Heart right ventricle (tissue), 16 donors: ENCODE results near the gene LPP. TPM values are rescaled to one million over a fixed set of nuclear protein-coding genes. Genes with fewer than 3 reads are reported as not detected.
A peak's percentile ranks its signal among the peaks of the same experiment; 100 is the strongest.

ENCODE experiments used
- ATAC-seq, 8 donors: fragments of 200-7000 bp; cut with Tn5 transposase; one replicate each; pipeline ENCODE4 v1.9.1; 2020; ENCODE audit warnings: mild to moderate bottlenecking in 8 of 8, moderate library complexity in 8 of 8, moderate number of reproducible peaks in 1 of 8
- DNase-seq, 2 donors: peaks; one replicate each; pipeline ENCODE4 v3.0.0-alpha.2; 2020
- H3K27ac ChIP-seq, 10 donors: fragments of 200-600 bp; sonication (generic) in 2 of 10; one replicate each; pipeline versions ENCODE4 v1.5.0 to v1.8.0; 2020 to 2022; ENCODE audit warnings: mild to moderate bottlenecking in 3 of 10
- H3K27me3 ChIP-seq, 7 donors: fragments of 200-600 bp; one replicate each; pipeline ENCODE4 v1.8.0; 2021 to 2022; ENCODE audit warnings: mild to moderate bottlenecking in 2 of 7
- H3K36me3 ChIP-seq, 9 donors: fragments of 200-600 bp; sonication (generic) in 1 of 9; one replicate each; pipeline versions ENCODE4 v1.5.0 to v1.8.0; 2020 to 2022; ENCODE audit warnings: mild to moderate bottlenecking in 2 of 9
- H3K4me1 ChIP-seq, 9 donors: fragments of 200-600 bp; sonication (generic) in 1 of 9; one replicate each; pipeline versions ENCODE4 v1.5.0 to v1.8.0; 2020 to 2022; ENCODE audit warnings: mild to moderate bottlenecking in 4 of 9
- H3K4me3 ChIP-seq, 10 donors: fragments of 200-600 bp; sonication (generic) in 2 of 10; one replicate each; pipeline versions ENCODE4 v1.5.0 to v1.8.0; 2020 to 2022; ENCODE audit warnings: mild to moderate bottlenecking in 7 of 10, moderate library complexity in 2 of 10
- H3K9me3 ChIP-seq, 11 donors: fragments of 200-600 bp in 10 of 11; sonication (generic) in 2 of 11; one replicate each; pipeline versions ENCODE4 v1.5.0 to v1.8.0; 2013 to 2022; ENCODE audit warnings: mild to moderate bottlenecking in 2 of 11, control low read depth in 1 of 11, moderate library complexity in 1 of 11
- WGBS, 2 donors: extraction: QIAGEN DNeasy Blood & Tissue Kit; methylation state at CpG; one replicate each; pipeline ENCODE4 v1.1.7; 2013; ENCODE audit warnings: inconsistent platforms in 1 of 2; 5-methylcytosine and 5-hydroxymethylcytosine counted together
- intact Hi-C, 10 donors: fragments of 100-400 bp; cut with DNase I; formaldehyde crosslinking; loops; one replicate each; pipeline versions ENCODE4 v1.11.1 to v1.14.2; 2022
- polyA plus RNA-seq, 2 donors: library from polyadenylated mRNA; stranded (reverse); fragments of 200-250 nt; gene quantifications; one replicate each; pipeline ENCODE4 v1.2.3, GENCODE V29; 2013
- total RNA-seq, 10 donors: library from RNA; stranded (reverse); fragmentation: NEBNext Ultra II Directional in 3 of 10; extraction: Animal tissue kit (Norgen Biotek cat#: 25700) in 3 of 10; gene quantifications; one replicate each; pipeline versions ENCODE4 v1.2.1 to v1.2.4, GENCODE V29; 2021 to 2023
- TF ChIP-seq, protein P1 (sequence below), 9 donors: fragments of 200-600 bp; sonication (generic) in 2 of 9; IDR thresholded peaks; one replicate each; pipeline versions ENCODE4 v1.5.0 to v1.8.0; 2021 to 2022; ENCODE audit warnings: antibody characterized with exemption in 9 of 9, mild to moderate bottlenecking in 5 of 9, moderate library complexity in 1 of 9
- donor health status: Arrhythmogenic right ventricular cardiomyopathy.
- donor health status: ischemic (EF 13 %, LVEDD 7.1; RV severe dilation, severe dysfunction).
- donor health status: healthy with polysubstance abuse.
- donor health status: DM: no; HTN: yes; CAD: no.
- donor health status: DM: no; HTN: no; CAD: no.
- donor health status: ischemic (EF 25% LVEDD 6.9; RV normal size, moderate dysfunction).
- donor health status: ischemic (EF 25% LVEDD 5.7; RV mildly dilated, moderate dysfunction).
- donor health status: healthy.
- donor health status: DM: yes; HTN: yes; CAD: no.
- donor health status: Ischemic cardiomyopathy.
- donor health status: ischemic (EF 35%, LVEDD 5.7; RV mildly dilated, moderate dysfunction).
- donor health status: nonischemic (EF 11% LVEDD 7.7; RV severe dilation, severe dysfunction).
- donor health status: DM: yes; HTN: yes; CAD: no.
- donor health status: PGD.
- donor health status: ischemic (EF 29% LVEDD 5.4; RV normal size, mild dysfunction).
- donor health status: nonischemic (EF 23%, LVEDD 6.1; RV moderate dilation, normal function).

Gene LPP
- total and polyA plus RNA-seq, 12 donors: 8.5 to 188 (median 140) TPM

DNA sequence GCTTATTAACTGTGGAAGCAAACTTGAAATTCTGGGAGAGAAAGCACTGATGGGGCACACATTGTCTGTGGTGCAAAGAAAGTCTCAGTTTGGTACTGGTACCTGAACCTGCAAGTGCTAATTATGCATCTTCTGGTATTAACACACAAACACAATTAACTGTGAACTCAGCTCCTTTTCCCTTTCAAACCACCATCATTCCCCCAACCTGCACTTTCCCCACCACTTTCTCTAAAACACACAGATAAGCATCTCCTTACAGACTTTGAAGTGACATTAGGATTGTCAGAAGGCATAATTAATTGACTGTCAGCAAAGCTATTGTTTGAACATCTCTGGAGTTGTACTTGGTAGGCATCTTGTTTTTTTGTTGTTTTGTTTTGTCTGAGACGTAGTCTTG is 565.6 kb downstream of the LPP start:
- Histone ChIP-seq H3K4me3 (no peak overlapping the region), H3K4me1 (peaks cover 0 to 15% (median 0%) of the 10 kb centered on the region in 9 donors), H3K27ac (no peak overlapping the region), H3K27me3 (no peaks in the 10 kb centered on the region), H3K36me3 (no peaks in the 10 kb centered on the region), H3K9me3 (no peaks in the 10 kb centered on the region)
- no peak for DNase-seq
- WGBS, 2 donors: 49 to 100% methylated on average over 1 of the region's 1 CpG
- intact Hi-C loops: no loop called here
- TF ChIP-seq, protein P1, sequence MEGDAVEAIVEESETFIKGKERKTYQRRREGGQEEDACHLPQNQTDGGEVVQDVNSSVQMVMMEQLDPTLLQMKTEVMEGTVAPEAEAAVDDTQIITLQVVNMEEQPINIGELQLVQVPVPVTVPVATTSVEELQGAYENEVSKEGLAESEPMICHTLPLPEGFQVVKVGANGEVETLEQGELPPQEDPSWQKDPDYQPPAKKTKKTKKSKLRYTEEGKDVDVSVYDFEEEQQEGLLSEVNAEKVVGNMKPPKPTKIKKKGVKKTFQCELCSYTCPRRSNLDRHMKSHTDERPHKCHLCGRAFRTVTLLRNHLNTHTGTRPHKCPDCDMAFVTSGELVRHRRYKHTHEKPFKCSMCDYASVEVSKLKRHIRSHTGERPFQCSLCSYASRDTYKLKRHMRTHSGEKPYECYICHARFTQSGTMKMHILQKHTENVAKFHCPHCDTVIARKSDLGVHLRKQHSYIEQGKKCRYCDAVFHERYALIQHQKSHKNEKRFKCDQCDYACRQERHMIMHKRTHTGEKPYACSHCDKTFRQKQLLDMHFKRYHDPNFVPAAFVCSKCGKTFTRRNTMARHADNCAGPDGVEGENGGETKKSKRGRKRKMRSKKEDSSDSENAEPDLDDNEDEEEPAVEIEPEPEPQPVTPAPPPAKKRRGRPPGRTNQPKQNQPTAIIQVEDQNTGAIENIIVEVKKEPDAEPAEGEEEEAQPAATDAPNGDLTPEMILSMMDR (IDR thresholded peaks at IDR 0.05): no peak
- no peak for ATAC-seq

DNA sequence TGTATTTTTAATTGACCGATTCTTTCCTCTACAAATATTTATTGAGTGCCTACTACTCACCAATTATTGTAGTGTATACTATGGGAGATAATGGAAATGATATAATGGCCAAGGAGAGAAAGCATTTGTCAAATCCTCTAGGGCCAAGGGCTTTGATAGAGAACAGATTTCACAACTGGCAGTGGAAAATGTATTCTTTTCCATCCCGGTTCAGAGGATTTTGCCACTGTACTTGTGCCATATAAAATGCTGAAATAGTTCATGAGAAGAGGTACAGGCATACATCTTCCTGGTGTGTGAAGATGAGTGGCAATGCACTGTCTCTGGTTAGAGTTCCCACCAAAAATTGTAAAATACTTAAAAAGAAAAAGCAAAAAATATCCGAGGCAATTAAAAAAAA is 566.3 kb downstream of the LPP start:
- H3K9me3 ChIP-seq: no peaks in the 10 kb centered on the region
- H3K4me3 ChIP-seq: no peak overlapping the region
- TF ChIP-seq, protein P1 (IDR thresholded peaks at IDR 0.05): no peak
- ATAC-seq (no peak), DNase-seq (no peak)
- peaks cover 0 to 15% (median 0%) of the 10 kb centered on the region in 9 donors for H3K4me1 ChIP-seq
- intact Hi-C loops: no loop called here
- no peak overlapping the region for H3K27ac ChIP-seq
- no peaks in the 10 kb centered on the region for H3K27me3 ChIP-seq
- H3K36me3 ChIP-seq: no peaks in the 10 kb centered on the region
- WGBS, 2 donors: 51 to 78% methylated on average over 3 of the region's 3 CpGs

DNA sequence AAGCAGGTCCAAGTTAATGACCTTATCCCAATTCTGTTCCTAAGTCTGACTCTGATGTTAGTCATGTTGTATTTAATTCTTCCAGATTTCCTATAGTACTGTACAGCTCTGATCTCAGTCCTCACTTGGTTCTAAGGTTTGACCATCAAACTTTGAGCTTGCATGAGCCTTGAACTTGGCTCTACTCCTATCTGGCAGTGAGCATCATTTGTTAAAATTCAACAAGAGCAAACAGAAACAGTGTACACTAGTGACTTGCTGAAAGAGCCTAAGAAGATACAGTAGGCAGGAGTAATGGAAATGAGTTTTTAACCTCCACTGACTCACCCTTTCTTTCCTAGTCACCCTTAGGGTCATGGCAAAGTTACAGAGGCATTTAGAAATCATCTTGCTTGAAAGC is 566.7 kb downstream of the LPP start:
- intact Hi-C loops: no loop called here
- ATAC-seq: peak in 1 of 8 donors; percentile 50
- no peak for DNase-seq
- Histone ChIP-seq H3K27ac (no peak overlapping the region), H3K27me3 (no peaks in the 10 kb centered on the region), H3K4me1 (peaks cover 0 to 15% (median 0%) of the 10 kb centered on the region in 9 donors), H3K36me3 (no peaks in the 10 kb centered on the region), H3K9me3 (no peaks in the 10 kb centered on the region), H3K4me3 (no peak overlapping the region)
- TF ChIP-seq, protein P1 (IDR thresholded peaks at IDR 0.05): no peak

DNA sequence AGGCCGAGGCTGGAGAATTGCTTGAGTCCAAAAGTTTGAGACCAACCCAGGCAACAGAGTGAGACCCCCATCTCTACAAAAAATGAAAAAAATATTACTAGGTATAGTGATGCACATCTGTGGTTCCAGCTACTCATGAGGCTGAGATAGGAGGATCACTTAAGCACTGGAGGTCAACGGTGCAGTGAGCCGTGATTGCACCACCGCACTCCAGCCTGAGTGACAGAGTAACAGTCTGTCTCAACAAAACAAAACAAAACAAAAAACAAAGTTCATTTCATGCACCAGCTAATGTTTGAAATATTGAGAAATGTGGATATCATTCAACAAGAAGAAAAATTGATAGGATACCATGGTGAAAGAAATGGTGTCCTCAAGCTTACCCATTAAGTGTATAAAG is 567.4 kb downstream of the LPP start:
- ATAC-seq: no peak
- DNase-seq: no peak
- WGBS, 2 donors: 98% methylated on average over 4 of the region's 4 CpGs
- no peak overlapping the region for H3K4me3 ChIP-seq
- peaks cover 0 to 15% (median 0%) of the 10 kb centered on the region in 9 donors for H3K4me1 ChIP-seq
- TF ChIP-seq, protein P1 (IDR thresholded peaks at IDR 0.05): no peak
- H3K27ac ChIP-seq: no peak overlapping the region
- no peaks in the 10 kb centered on the region for H3K27me3 ChIP-seq
- no peaks in the 10 kb centered on the region for H3K36me3 ChIP-seq
- no peaks in the 10 kb centered on the region for H3K9me3 ChIP-seq
- intact Hi-C loops: no loop called here
